HepG2 (cell line): ENCODE results near the gene PLIN3. TPM values are rescaled to one million over a fixed set of nuclear protein-coding genes. Genes with fewer than 3 reads are reported as not detected.
"Not testable (repeated sequence)": the region's sequence is repeated elsewhere in the genome, so short reads cannot be mapped to it uniquely, and the experiment has no call there.

Source experiments
- ATAC-seq: fragments of 200-7000 bp; cut with Tn5 transposase; 3 replicates; pipeline ENCODE4 v1.9.1; 2020; ENCODE audit warnings: mild to moderate bottlenecking, moderate library complexity
- BruUV-seq: library from RNA; stranded (reverse); fragments of 400-500 nt; replicated peaks from 2 replicates; lab custom pipeline; 2021; lab: Mats Ljungman, UMichigan
- CTCF ChIA-PET: fragments of 300-600 bp; formaldehyde crosslinking; extraction: SDS; loops from one replicate; lab custom pipeline; 2021; ENCODE audit warnings: low total read pairs, inconsistent platforms, low intra/inter-chr PET ratio; lab: Yijun Ruan, JAX
- POLR2A ChIA-PET: fragments of 350-600 bp; sonication (Branson Sonifier 250); formaldehyde crosslinking; loops from one replicate; lab custom pipeline; 2020; ENCODE audit warnings: antibody characterized with exemption, inconsistent platforms; lab: Yijun Ruan, JAX
- DNase-seq: peaks from one replicate; pipeline ENCODE4 v3.0.0-alpha.2; 2015; ENCODE audit warnings: low spot score
- FAIRE-seq: peaks from 3 replicates; lab custom pipeline; 2011; peaks lifted over from hg19 to GRCh38; lab: Jason Lieb, UNC
- H2AFZ ChIP-seq: one replicate; pipeline ENCODE4 v1.6.1; 2011; ENCODE audit warnings: low read length, inconsistent platforms
- H3K27ac ChIP-seq: fragments of 300-600 bp; 3 replicates; pipeline ENCODE4 v1.8.0; 2011; ENCODE audit warnings: mixed run types, mild to moderate bottlenecking, mixed read lengths, low read length, inconsistent platforms; ENCODE audit not compliant: insufficient read depth; ENCODE audit errors: extremely low read length
- H3K27me3 ChIP-seq, 2 experiments: fragments of 200-600 bp in 1 of 2; 2 replicates in 1 of 2; 3 replicates in 1 of 2; pipeline versions ENCODE4 v1.6.0 to v1.8.0; 2011; ENCODE audit warnings: low read length in 2 of 2, mild to moderate bottlenecking in 2 of 2, moderate library complexity in 2 of 2, inconsistent platforms in 1 of 2; ENCODE audit not compliant: insufficient read depth in 2 of 2, control insufficient read depth in 1 of 2
- H3K36me3 ChIP-seq, 2 experiments: fragments of 200-600 bp in 1 of 2; replicated peaks in 1 of 2; 2 replicates in 1 of 2; 3 replicates in 1 of 2; pipeline versions ENCODE4 v1.5.1 to v1.8.0; 2011; ENCODE audit warnings: low read length in 2 of 2, inconsistent platforms in 1 of 2; ENCODE audit not compliant: insufficient read depth in 2 of 2, control insufficient read depth in 1 of 2
- H3K4me1 ChIP-seq: 2 replicates; pipeline ENCODE4 v1.5.1; 2012; ENCODE audit warnings: low read length, inconsistent platforms; ENCODE audit not compliant: insufficient read depth
- H3K4me2 ChIP-seq: 2 replicates; pipeline ENCODE4 v1.6.0; 2011; ENCODE audit warnings: low read depth, low read length, inconsistent platforms
- H3K4me3 ChIP-seq, 3 experiments: fragments of 200-600 bp in 1 of 3; sonication (generic), shearing (Covaris generic) in 1 of 3; replicated peaks in 1 of 3; 2 replicates each; pipeline ENCODE4 v1.5.1; 2011 to 2016; ENCODE audit warnings: low read length in 3 of 3, inconsistent platforms in 2 of 3, low read depth in 2 of 3, mild to moderate bottlenecking in 2 of 3, control low read depth in 1 of 3, mixed read lengths in 1 of 3; ENCODE audit not compliant: insufficient read depth in 1 of 3
- H3K79me2 ChIP-seq: one replicate; pipeline ENCODE4 v1.6.1; 2011; ENCODE audit warnings: low read length, inconsistent platforms; ENCODE audit not compliant: insufficient read depth
- H3K9ac ChIP-seq: 2 replicates; pipeline ENCODE4 v1.6.0; 2011; ENCODE audit warnings: mild to moderate bottlenecking, low read depth, low read length, inconsistent platforms; ENCODE audit not compliant: insufficient read depth
- H3K9me3 ChIP-seq: 2 replicates; pipeline ENCODE4 v1.5.1; 2012; ENCODE audit warnings: mild to moderate bottlenecking, low read length
- H4K20me1 ChIP-seq: 2 replicates; pipeline ENCODE4 v1.6.0; 2011; ENCODE audit warnings: inconsistent platforms, mild to moderate bottlenecking, low read length, moderate library complexity; ENCODE audit not compliant: insufficient read depth
- AGO2 ChIP-seq: fragments of 200-400 bp; formaldehyde crosslinking; optimal IDR thresholded peaks from 2 replicates; pipeline ENCODE3; 2017; ENCODE audit warnings: mild to moderate bottlenecking, low read depth, low read length, moderate library complexity
- CBFB ChIP-seq: sonication (generic); formaldehyde crosslinking; IDR thresholded peaks from 2 replicates; pipeline ENCODE4 v1.4.0; 2020; ENCODE audit warnings: missing genetic modification reagents
- MED1 ChIP-seq: sonication (generic); formaldehyde crosslinking; IDR thresholded peaks from 2 replicates; pipeline ENCODE4 v1.4.0; 2020; ENCODE audit warnings: missing genetic modification reagents
- MYC ChIP-seq: sonication (generic); formaldehyde crosslinking; IDR thresholded peaks from 2 replicates; pipeline ENCODE4 v1.9.0; 2021; ENCODE audit warnings: missing genetic modification reagents, borderline replicate concordance
- PHF8 ChIP-seq: sonication (generic); formaldehyde crosslinking; IDR thresholded peaks from 2 replicates; pipeline ENCODE4 v1.5.0; 2020; ENCODE audit warnings: missing genetic modification reagents
- PRPF4 ChIP-seq: fragments of 200-400 bp; formaldehyde crosslinking; IDR thresholded peaks from 2 replicates; pipeline ENCODE4 v1.6.1; 2016; ENCODE audit warnings: low read length, low read depth; ENCODE audit not compliant: poor library complexity, severe bottlenecking
- ZBTB38 ChIP-seq: sonication (generic); formaldehyde crosslinking; IDR thresholded peaks from 2 replicates; pipeline ENCODE4 v1.5.1; 2020; ENCODE audit warnings: mild to moderate bottlenecking, missing genetic modification reagents
- ZFY ChIP-seq: sonication (generic); formaldehyde crosslinking; IDR thresholded peaks from 2 replicates; pipeline ENCODE4 v1.4.0; 2020; ENCODE audit warnings: missing genetic modification reagents
- WGBS: methylation state at CpG from one replicate; pipeline ENCODE4 v1.1.6; 2017; ENCODE audit warnings: low lambda C conversion rate; 5-methylcytosine and 5-hydroxymethylcytosine counted together
- in situ Hi-C: cut with HindIII; loops from 2 replicates; pipeline ENCODE4 v1.10.0; 2017; ENCODE audit warnings: low pct_unique_long_range_greater_than_20kb; ENCODE audit not compliant: extremely low pct_ligation_motif_present
- intact Hi-C: fragments of 100-400 bp; cut with micrococcal nuclease; formaldehyde crosslinking; loops from one replicate; pipeline ENCODE4 v1.10.0; 2022; ENCODE audit not compliant: unreplicated experiment
- polyA plus RNA-seq, 8 experiments: library from polyadenylated mRNA; depleted of rRNA in 3 of 8; stranded (reverse) in 7 of 8; unstranded in 1 of 8; fragments of >200 nt; fragmentation: Illumina TruSeq in 4 of 8; extraction: Trizol in 4 of 8; gene quantifications; 2 replicates each; pipeline versions ENCODE4 v1.2.1 to v1.2.3, GENCODE V29; 2011 to 2016; ENCODE audit warnings: low read depth in 4 of 8, missing spikeins in 1 of 8, mixed read lengths in 1 of 8; ENCODE audit not compliant: insufficient read depth in 1 of 8
- total RNA-seq, 5 experiments: library from RNA; depleted of rRNA; stranded (reverse); fragments of >200 nt; fragmentation: Illumina TruSeq; extraction: Trizol; gene quantifications; 2 replicates each; pipeline ENCODE4 v1.2.3, GENCODE V29; 2016; ENCODE audit warnings: low read depth in 1 of 5
- TF ChIP-seq, protein P1 (sequence below): sonication (generic); formaldehyde crosslinking; IDR thresholded peaks from 2 replicates; pipeline ENCODE4 v1.4.0; 2020; ENCODE audit warnings: missing genetic modification reagents, borderline replicate concordance
- TF ChIP-seq, protein P2 (sequence below): fragments of 450-650 bp; IDR thresholded peaks from 2 replicates; pipeline ENCODE4 v1.6.1; 2016
- TF ChIP-seq, protein P3 (sequence below): sonication (generic); formaldehyde crosslinking; IDR thresholded peaks from 2 replicates; pipeline ENCODE4 v1.4.0; 2020; ENCODE audit warnings: missing genetic modification reagents

Gene PLIN3
- total and polyA plus RNA-seq, 2 of the 13 experiments (the other 11 are each of a cell fraction or from before 2014, with no cell fraction given), result 49.3 to 57.9 TPM

DNA sequence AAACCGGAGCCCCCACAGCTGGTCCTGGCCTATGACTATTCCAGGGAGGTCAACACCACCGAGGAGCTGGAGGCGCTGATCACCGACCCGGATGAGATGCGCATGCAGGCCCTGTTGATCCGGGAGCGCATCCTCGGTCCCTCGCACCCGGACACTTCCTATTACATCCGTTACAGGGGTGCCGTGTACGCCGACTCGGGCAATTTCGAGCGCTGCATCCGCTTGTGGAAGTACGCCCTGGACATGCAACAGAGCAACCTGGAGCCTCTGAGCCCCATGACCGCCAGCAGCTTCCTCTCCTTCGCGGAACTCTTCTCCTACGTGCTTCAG lies 74.6 kb downstream of the PLIN3 start:
- H3K36me3 ChIP-seq, result peaks cover 1 to 19% of the 10 kb centered on the region in 2 experiments; a peak in 3 of 5 replicates
- TF ChIP-seq ZBTB38, result peak; percentile 75
- TF ChIP-seq PRPF4, result peak; percentile 85
- DNase-seq, FAIRE-seq, H3K27ac ChIP-seq, H2AFZ ChIP-seq, H3K9me3 ChIP-seq, ATAC-seq, H4K20me1 ChIP-seq, H3K27me3 ChIP-seq, CTCF ChIA-PET, BruUV-seq, intact Hi-C loops: not testable (repeated sequence)
- POLR2A ChIA-PET, result interaction anchor here (0.9 kb wide), 1 partner anchor 52 kb away, joined by 3 read pairs; no protein-coding TSS in a partner anchor
- WGBS, result 86% methylated on average over 22 of the region's 24 CpGs
- in situ Hi-C loops, result loop anchor here (5.0 kb wide), 1 partner anchor 61 kb away; no protein-coding TSS in a partner anchor
- H3K79me2 ChIP-seq, result peaks cover 41% of the 10 kb centered on the region
- peaks cover 52% of the 10 kb centered on the region for H3K4me1 ChIP-seq
- peak overlapping the region; percentile 67 to 94 (median 83) for H3K4me3 ChIP-seq
- peak overlapping the region; percentile 95 for H3K9ac ChIP-seq
- peak overlapping the region; percentile 84 for H3K4me2 ChIP-seq

DNA sequence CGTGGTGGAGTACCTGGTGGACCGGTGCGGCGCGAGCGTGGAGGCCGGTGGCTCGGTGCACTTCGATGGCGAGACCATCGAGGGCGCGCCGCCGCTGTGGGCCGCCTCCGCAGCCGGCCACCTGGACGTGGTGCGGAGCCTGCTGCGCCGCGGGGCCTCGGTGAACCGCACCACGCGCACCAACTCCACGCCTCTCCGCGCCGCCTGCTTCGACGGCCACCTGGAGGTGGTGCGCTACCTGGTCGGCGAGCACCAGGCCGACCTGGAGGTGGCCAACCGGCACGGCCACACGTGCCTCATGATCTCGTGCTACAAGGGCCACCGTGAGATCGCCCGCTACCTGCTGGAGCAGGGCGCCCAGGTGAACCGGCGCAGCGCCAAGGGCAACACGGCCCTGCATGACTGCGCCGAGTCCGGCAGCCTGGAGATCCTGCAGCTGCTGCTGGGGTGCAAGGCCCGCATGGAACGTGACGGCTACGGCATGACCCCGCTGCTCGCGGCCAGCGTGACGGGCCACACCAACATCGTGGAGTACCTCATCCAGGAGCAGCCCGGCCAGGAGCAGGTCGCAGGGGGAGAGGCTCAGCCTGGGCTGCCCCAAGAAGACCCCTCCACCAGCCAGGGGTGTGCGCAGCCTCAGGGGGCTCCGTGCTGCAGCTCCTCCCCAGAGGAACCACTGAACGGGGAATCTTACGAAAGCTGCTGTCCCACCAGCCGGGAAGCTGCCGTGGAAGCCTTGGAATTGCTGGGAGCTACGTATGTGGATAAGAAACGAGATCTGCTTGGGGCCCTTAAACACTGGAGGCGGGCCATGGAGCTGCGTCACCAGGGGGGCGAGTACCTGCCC lies 75.2 kb downstream of the PLIN3 start:
- in situ Hi-C loops, result loop anchor here (5.0 kb wide), 1 partner anchor 60 kb away; no protein-coding TSS in a partner anchor
- TF ChIP-seq MED1 (CRISPR knock-in tag), result peak; percentile 39
- TF ChIP-seq, protein P1, sequence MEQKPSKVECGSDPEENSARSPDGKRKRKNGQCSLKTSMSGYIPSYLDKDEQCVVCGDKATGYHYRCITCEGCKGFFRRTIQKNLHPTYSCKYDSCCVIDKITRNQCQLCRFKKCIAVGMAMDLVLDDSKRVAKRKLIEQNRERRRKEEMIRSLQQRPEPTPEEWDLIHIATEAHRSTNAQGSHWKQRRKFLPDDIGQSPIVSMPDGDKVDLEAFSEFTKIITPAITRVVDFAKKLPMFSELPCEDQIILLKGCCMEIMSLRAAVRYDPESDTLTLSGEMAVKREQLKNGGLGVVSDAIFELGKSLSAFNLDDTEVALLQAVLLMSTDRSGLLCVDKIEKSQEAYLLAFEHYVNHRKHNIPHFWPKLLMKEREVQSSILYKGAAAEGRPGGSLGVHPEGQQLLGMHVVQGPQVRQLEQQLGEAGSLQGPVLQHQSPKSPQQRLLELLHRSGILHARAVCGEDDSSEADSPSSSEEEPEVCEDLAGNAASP (CRISPR knock-in tag), result 0 out of 2 replicates have a peak, but pooled peaks have one; percentile 10
- TF ChIP-seq PHF8 (CRISPR knock-in tag), result peak; percentile 63
- TF ChIP-seq, protein P2, sequence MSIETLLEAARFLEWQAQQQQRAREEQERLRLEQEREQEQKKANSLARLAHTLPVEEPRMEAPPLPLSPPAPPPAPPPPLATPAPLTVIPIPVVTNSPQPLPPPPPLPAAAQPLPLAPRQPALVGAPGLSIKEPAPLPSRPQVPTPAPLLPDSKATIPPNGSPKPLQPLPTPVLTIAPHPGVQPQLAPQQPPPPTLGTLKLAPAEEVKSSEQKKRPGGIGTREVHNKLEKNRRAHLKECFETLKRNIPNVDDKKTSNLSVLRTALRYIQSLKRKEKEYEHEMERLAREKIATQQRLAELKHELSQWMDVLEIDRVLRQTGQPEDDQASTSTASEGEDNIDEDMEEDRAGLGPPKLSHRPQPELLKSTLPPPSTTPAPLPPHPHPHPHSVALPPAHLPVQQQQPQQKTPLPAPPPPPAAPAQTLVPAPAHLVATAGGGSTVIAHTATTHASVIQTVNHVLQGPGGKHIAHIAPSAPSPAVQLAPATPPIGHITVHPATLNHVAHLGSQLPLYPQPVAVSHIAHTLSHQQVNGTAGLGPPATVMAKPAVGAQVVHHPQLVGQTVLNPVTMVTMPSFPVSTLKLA, result 0 out of 2 replicates have a peak, but pooled peaks have one; percentile 4
- TF ChIP-seq CBFB, result 0 out of 2 replicates have a peak, but pooled peaks have one; percentile 13
- TF ChIP-seq MYC, result peak; percentile 85
- TF ChIP-seq AGO2, result peak; percentile 75
- TF ChIP-seq ZFY (CRISPR knock-in tag), result peak; percentile 69
- TF ChIP-seq, protein P3, sequence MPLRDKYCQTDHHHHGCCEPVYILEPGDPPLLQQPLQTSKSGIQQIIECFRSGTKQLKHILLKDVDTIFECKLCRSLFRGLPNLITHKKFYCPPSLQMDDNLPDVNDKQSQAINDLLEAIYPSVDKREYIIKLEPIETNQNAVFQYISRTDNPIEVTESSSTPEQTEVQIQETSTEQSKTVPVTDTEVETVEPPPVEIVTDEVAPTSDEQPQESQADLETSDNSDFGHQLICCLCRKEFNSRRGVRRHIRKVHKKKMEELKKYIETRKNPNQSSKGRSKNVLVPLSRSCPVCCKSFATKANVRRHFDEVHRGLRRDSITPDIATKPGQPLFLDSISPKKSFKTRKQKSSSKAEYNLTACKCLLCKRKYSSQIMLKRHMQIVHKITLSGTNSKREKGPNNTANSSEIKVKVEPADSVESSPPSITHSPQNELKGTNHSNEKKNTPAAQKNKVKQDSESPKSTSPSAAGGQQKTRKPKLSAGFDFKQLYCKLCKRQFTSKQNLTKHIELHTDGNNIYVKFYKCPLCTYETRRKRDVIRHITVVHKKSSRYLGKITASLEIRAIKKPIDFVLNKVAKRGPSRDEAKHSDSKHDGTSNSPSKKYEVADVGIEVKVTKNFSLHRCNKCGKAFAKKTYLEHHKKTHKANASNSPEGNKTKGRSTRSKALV (CRISPR knock-in tag), result peak; percentile 84; the same call in 1 of the 2 replicates

More for the DNA sequence above, 75.2 kb downstream of the PLIN3 start:
- H3K9me3 ChIP-seq, FAIRE-seq, DNase-seq, H3K27me3 ChIP-seq, H4K20me1 ChIP-seq, BruUV-seq, H2AFZ ChIP-seq, intact Hi-C loops: not testable (repeated sequence)
- H3K4me1 ChIP-seq, result peaks cover 54% of the 10 kb centered on the region
- H3K36me3 ChIP-seq, result peaks cover 1 to 19% of the 10 kb centered on the region in 2 experiments; a peak in 3 of 5 replicates
- POLR2A ChIA-PET, result interaction anchor here (0.9 to 1.4 kb wide), 10 partner anchors 9 to 928 kb away, joined by 3 to 15 read pairs (median 4); partner anchors contain the start of genes CATSPERD, DPP9, KDM4B and LONP1
- ATAC-seq, result peak; percentile 11
- H3K79me2 ChIP-seq, result peaks cover 41% of the 10 kb centered on the region
- 28% methylated on average over 10 of the region's 75 CpGs for WGBS
- H3K9ac ChIP-seq, result peak overlapping the region; percentile 95
- peak overlapping the region; percentile 79 for H3K27ac ChIP-seq
- CTCF ChIA-PET, result interaction anchor here (1.5 to 3.1 kb wide), 3 partner anchors 11 to 68 kb away, joined by 4 to 68 read pairs (median 5); no protein-coding TSS in a partner anchor
- peak overlapping the region; percentile 84 for H3K4me2 ChIP-seq
- peak overlapping the region; percentile 67 to 94 (median 83) for H3K4me3 ChIP-seq
